NT2/D1 (cell line): ENCODE measurements around the gene NDUFS6.
A peak's percentile ranks its signal among the peaks of the same experiment; 100 is the strongest.

ENCODE experiments used
- DNase-seq: peaks from one replicate; pipeline ENCODE4 v3.0.0-alpha.2; 2011; ENCODE audit warnings: low read depth, low spot score
- H3K27me3 ChIP-seq: 2 replicates; pipeline ENCODE4 v1.6.0; 2011; ENCODE audit warnings: mild to moderate bottlenecking; ENCODE audit not compliant: insufficient read length, insufficient read depth
- H3K36me3 ChIP-seq: 2 replicates; pipeline ENCODE4 v1.6.1; 2011; ENCODE audit warnings: mild to moderate bottlenecking, low read length, mixed read lengths; ENCODE audit not compliant: insufficient read depth, insufficient read length
- H3K4me1 ChIP-seq: 2 replicates; pipeline ENCODE4 v1.5.1; 2011; ENCODE audit not compliant: insufficient read depth, insufficient read length
- H3K4me3 ChIP-seq: 2 replicates; pipeline ENCODE4 v1.5.1; 2011; ENCODE audit warnings: low read depth; ENCODE audit not compliant: insufficient read length
- H3K9ac ChIP-seq: 2 replicates; pipeline ENCODE4 v1.6.0; 2011; ENCODE audit warnings: low read depth; ENCODE audit not compliant: insufficient read length
- H3K9me3 ChIP-seq: 2 replicates; pipeline ENCODE4 v1.5.1; 2011; ENCODE audit warnings: mild to moderate bottlenecking, low read length; ENCODE audit not compliant: insufficient read depth
- SUZ12 ChIP-seq: IDR thresholded peaks from 2 replicates; pipeline ENCODE4 v1.6.1; 2011; ENCODE audit not compliant: insufficient read length, insufficient read depth; ENCODE audit errors: extremely low read depth
- YY1 ChIP-seq: IDR thresholded peaks from 2 replicates; pipeline ENCODE4 v1.6.1; 2011; ENCODE audit not compliant: insufficient read length, insufficient read depth
- ZNF274 ChIP-seq: IDR thresholded peaks from 2 replicates; pipeline ENCODE4 v1.6.1; 2011; ENCODE audit warnings: mild to moderate bottlenecking, low read depth, low read length

Gene NDUFS6

DNA sequence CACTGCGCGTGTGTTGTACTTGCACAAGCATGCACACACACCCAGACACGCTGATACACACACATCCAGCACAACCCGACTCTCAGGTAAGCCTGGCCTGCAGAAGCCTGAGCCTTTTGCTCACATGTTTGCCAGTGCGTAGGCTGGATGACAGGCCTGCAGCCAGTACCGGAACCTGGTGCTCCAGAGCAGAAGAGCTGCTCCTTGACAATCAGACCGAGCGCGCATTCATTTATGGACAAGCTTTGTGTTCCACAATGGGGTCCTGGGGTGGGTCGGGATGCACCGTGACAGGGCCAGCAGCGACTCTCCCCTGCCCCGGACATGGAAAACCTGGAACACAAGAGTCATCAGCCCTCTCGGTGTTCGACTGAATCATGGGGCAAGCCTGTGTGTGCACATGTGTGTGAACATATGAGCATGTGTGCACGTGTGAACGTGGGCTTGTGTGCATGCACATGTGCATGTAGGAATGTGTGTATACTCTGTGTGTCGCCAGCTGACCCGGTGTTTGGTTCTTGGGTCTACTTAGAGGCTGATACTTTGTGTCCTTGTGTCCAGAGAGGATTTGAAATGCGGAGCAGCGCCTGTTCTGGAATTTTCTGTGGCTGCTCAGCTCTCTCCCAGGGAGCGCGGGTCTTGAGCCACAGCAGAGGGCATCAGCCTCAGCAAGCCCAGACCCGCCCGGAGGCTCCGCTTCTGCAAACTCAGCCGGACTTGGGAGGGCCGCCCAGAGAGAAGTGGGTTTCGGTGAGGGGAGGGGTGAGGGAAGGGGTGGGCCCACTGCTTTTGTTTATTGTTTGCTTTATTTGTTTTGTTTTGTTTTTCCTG is 49.3 kb downstream of the NDUFS6 start:
- peaks cover 12% of the 10 kb centered on the region for H3K4me1 ChIP-seq
- no peak overlapping the region for H3K9ac ChIP-seq
- TF ChIP-seq YY1 (no peak), ZNF274 (no peak), SUZ12 (no peak)
- H3K9me3 ChIP-seq: no peaks in the 10 kb centered on the region
- peaks cover 30% of the 10 kb centered on the region for H3K27me3 ChIP-seq
- no peak overlapping the region for H3K4me3 ChIP-seq
- no peak for DNase-seq
- no peaks in the 10 kb centered on the region for H3K36me3 ChIP-seq

DNA sequence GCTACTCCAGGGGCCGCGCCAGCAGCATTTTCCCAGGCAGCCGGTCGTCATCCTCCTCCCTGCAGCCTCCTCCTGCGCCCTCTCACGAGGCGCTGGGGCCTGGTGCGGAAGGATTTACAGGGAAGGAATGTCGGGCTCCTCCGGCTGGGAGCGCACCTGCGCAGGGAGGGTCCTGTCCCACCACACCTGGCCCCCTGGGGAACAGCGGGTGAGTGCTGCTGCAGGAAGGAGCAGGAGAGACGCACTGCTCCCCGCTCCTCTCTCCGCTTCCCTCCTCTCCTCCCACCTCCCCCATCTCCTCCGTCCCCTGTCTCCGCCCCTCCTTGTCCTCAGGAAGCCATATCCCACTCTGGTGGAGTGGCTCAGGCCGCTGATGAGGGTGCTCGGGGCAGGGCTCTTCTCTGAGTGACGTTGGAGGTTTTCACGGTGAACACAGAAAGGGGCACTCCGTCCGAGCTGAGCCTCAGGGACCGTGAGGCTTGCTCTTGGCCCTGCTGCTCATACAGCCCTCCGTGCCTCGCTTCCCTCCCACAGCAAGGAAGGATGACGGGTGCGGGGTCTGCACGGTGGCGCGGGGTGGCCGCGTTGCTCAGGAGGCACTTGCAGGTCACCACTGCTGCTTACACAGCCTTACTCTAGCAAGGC is 50.2 kb downstream of the NDUFS6 start:
- Histone ChIP-seq H3K9me3 (no peaks in the 10 kb centered on the region), H3K27me3 (peaks cover 30% of the 10 kb centered on the region), H3K36me3 (no peaks in the 10 kb centered on the region), H3K9ac (peak overlapping the region; percentile 61), H3K4me3 (peak overlapping the region; percentile 19), H3K4me1 (peaks cover 12% of the 10 kb centered on the region)
- no peak for TF ChIP-seq ZNF274
- no peak for TF ChIP-seq YY1
- TF ChIP-seq SUZ12: no peak
- DNase-seq: no peak

GRCh38 chr5:1852324-1852947 is 51.2 kb downstream of the NDUFS6 start:
- TF ChIP-seq YY1 (no peak), SUZ12 (no peak), ZNF274 (no peak)
- Histone ChIP-seq H3K9ac (no peak overlapping the region), H3K36me3 (no peaks in the 10 kb centered on the region), H3K4me3 (no peak overlapping the region), H3K9me3 (no peaks in the 10 kb centered on the region), H3K4me1 (peaks cover 12% of the 10 kb centered on the region), H3K27me3 (peaks cover 30% of the 10 kb centered on the region)
- no peak for DNase-seq

- DNase-seq: no peak
- Histone ChIP-seq H3K9ac (no peak overlapping the region), H3K4me1 (peaks cover 12% of the 10 kb centered on the region), H3K27me3 (peaks cover 30% of the 10 kb centered on the region), H3K36me3 (no peaks in the 10 kb centered on the region), H3K9me3 (no peaks in the 10 kb centered on the region), H3K4me3 (no peak overlapping the region)
- no peak for TF ChIP-seq ZNF274
- no peak for TF ChIP-seq YY1
- no peak for TF ChIP-seq SUZ12
Observed at GRCh38 chr5:1853531-1853930, 52.3 kb downstream of the NDUFS6 start.

DNA sequence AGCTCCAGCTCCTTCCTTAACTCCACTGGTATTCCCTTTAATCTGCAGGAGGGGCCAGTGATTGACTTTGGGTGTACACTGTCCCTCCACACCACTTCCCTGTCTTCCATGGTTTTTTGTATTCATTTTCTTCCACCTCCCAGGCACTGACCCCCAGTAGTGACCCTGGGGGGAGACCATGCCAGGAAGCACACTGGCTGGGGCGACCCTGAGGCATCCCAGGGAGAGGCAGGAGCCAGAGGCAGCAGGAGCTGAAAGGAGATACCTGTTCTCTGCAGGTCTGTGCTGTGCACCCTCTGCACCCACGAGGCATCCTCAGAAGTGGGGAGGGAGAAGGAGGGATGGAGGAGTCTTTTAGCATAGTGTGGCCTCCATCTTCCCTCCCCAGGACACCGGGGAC is 53.9 kb downstream of the NDUFS6 start:
- no peak overlapping the region for H3K4me3 ChIP-seq
- no peaks in the 10 kb centered on the region for H3K36me3 ChIP-seq
- H3K27me3 ChIP-seq: peaks cover 15% of the 10 kb centered on the region
- TF ChIP-seq ZNF274 (no peak), YY1 (no peak), SUZ12 (no peak)
- no peak overlapping the region for H3K9ac ChIP-seq
- peaks cover 12% of the 10 kb centered on the region for H3K4me1 ChIP-seq
- H3K9me3 ChIP-seq: no peaks in the 10 kb centered on the region
- DNase-seq: no peak

GRCh38 chr5:1855596-1855995 is 54.4 kb downstream of the NDUFS6 start:
- Histone ChIP-seq H3K4me3 (no peak overlapping the region), H3K9me3 (no peaks in the 10 kb centered on the region), H3K9ac (no peak overlapping the region), H3K36me3 (no peaks in the 10 kb centered on the region), H3K27me3 (peaks cover 10% of the 10 kb centered on the region), H3K4me1 (peaks cover 11% of the 10 kb centered on the region)
- TF ChIP-seq ZNF274 (no peak), YY1 (no peak), SUZ12 (no peak)
- no peak for DNase-seq

DNA sequence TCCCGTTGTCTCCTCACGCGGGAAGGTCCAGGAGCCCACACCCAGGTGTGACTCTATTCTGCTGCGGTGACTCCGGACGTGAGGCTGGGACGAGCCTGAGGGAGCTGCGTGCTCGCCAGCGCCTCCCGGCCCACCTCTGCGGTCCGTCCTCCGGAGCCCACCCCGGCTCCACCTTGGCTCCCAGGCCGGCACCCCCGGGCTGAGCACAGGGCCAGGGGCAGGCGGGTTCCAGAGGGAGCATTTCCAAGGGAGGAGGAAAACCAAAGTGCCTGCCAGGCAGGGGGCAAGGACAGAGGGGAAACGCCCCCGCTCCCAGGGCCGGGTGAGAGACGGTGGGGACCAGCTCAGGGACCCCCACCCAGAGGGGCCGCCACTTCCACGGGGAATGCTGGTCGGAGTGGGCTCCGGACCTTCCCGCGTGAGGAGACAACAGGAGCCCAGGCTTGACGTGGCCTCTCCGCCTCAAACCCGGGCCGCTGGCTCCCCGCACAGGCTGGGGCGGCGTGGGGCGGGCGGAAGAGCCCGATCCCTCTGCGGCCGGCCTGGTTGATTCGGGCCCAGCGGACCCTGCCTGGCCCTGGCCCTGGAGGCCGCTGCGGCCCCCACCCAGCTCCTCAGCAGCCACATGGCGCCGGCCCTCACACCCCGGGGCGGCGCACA is 55.5 kb downstream of the NDUFS6 start:
- TF ChIP-seq YY1 (no peak), SUZ12 (no peak), ZNF274 (no peak)
- H3K27me3 ChIP-seq: peaks cover 2% of the 10 kb centered on the region
- H3K36me3 ChIP-seq: no peaks in the 10 kb centered on the region
- DNase-seq: no peak
- peaks cover 6% of the 10 kb centered on the region for H3K4me1 ChIP-seq
- no peak overlapping the region for H3K4me3 ChIP-seq
- H3K9me3 ChIP-seq: no peaks in the 10 kb centered on the region
- H3K9ac ChIP-seq: no peak overlapping the region
